Measurements from ENCODE around the gene PPP6R2.

PPP6R2 gene

DNA sequence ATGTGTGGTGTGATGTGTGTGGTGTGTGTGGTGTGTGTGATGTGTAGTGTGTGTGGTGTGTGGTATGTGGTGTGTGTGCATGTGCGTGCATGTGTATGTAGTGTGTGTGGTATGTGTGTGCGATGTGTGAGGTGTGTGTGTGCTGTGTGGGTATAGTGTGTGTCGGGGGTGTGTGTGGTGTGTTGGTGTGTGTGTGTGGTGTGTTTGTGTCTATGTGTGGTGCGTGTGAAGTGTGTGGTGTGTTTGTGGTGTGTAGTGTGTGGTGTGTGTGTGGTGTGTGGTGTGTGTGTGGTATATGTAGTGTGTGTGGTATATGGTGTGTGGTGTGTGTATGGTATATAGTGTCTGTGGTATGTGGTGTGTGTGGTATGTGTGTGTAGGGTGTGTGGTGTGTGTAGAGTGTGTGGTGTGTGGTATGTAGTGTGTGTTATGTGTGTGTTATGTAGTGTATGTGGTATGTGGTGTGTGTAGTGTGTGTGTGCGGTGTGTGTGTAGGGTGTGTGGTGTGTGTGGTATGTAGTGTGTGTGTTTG, 5.0 kb upstream of the PPP6R2 start:
- TF ChIP-seq, protein P1, sequence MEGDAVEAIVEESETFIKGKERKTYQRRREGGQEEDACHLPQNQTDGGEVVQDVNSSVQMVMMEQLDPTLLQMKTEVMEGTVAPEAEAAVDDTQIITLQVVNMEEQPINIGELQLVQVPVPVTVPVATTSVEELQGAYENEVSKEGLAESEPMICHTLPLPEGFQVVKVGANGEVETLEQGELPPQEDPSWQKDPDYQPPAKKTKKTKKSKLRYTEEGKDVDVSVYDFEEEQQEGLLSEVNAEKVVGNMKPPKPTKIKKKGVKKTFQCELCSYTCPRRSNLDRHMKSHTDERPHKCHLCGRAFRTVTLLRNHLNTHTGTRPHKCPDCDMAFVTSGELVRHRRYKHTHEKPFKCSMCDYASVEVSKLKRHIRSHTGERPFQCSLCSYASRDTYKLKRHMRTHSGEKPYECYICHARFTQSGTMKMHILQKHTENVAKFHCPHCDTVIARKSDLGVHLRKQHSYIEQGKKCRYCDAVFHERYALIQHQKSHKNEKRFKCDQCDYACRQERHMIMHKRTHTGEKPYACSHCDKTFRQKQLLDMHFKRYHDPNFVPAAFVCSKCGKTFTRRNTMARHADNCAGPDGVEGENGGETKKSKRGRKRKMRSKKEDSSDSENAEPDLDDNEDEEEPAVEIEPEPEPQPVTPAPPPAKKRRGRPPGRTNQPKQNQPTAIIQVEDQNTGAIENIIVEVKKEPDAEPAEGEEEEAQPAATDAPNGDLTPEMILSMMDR (conservative IDR thresholded peaks at IDR 0.05; ENCODE audit: low read length) = no peak
- no peak for TF ChIP-seq EZH2phosphoT487 (IDR thresholded peaks at IDR 0.05; ENCODE audit: borderline replicate concordance)
- no peaks in the 10 kb centered on the region for H3K27me3 ChIP-seq (ENCODE audit: insufficient read depth, low read length, poor library complexity, severe bottlenecking)
- peaks cover 7% of the 10 kb centered on the region; the same call in 1 of the 2 replicates for H3F3A ChIP-seq (ENCODE audit: low read depth)

DNA sequence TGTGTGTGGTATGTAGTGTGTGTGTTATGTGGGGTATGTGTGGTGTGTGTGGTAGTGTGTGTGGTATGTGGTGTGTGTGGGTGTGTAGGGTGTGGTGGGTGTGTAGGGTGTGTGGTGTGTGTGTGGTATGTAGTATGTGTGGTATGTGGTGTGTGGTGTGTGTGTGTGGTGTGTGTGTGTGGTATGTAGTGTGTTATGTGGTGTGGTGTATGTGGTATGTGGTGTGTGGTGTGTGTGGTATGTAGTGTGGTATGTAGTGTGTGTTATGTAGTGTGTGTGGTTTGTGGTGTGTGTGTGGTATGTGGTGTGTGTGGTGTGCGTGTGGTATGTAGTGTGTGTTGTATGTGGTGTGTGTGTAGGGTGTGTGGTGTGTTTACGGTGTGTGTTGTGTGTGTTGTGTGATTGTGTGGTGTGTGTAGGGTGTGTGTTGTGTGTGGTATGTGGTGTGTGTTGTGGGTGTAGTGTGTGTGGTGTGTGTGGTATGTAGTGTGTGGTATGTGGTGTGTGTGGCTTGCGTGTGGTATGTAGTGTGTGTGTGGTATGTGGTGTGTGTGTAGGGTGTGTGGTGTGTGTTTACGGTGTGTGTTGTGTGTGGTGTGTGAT, 4.2 kb upstream of the PPP6R2 start:
- H3K4me1 ChIP-seq (ENCODE audit: insufficient read depth, low read length, poor library complexity, severe bottlenecking) = peaks cover 7% of the 10 kb centered on the region
- no peak overlapping the region for H3K4me2 ChIP-seq (ENCODE audit: low read depth, low read length, poor library complexity, severe bottlenecking)
- H4K20me1 ChIP-seq (ENCODE audit: insufficient read depth, low read length, poor library complexity, severe bottlenecking) = no peaks in the 10 kb centered on the region
- H3K9me3 ChIP-seq (ENCODE audit: insufficient read depth, low read depth, low read length) = no peaks in the 10 kb centered on the region
- peaks cover 4% of the 10 kb centered on the region for H3K79me2 ChIP-seq (ENCODE audit: insufficient read depth, low read length)
- H3K27me3 ChIP-seq (ENCODE audit: insufficient read depth, low read length, poor library complexity, severe bottlenecking) = no peaks in the 10 kb centered on the region
- peaks cover 7% of the 10 kb centered on the region; the same call in 1 of the 2 replicates for H3F3A ChIP-seq (ENCODE audit: low read depth)
- no peak overlapping the region for H2AFZ ChIP-seq (ENCODE audit: low read length)
- H3K36me3 ChIP-seq (ENCODE audit: insufficient read depth, low read length) = no peaks in the 10 kb centered on the region
- no peak overlapping the region for H3K9ac ChIP-seq (ENCODE audit: low read depth, low read length, poor library complexity, severe bottlenecking)
- no peak for TF ChIP-seq EZH2phosphoT487 (IDR thresholded peaks at IDR 0.05; ENCODE audit: borderline replicate concordance)
- TF ChIP-seq, protein P1 (conservative IDR thresholded peaks at IDR 0.05; ENCODE audit: low read length) = no peak
- H3K4me3 ChIP-seq (ENCODE audit: low read length, poor library complexity, severe bottlenecking) = no peak overlapping the region
- no peaks in the 10 kb centered on the region for H3K9me2 ChIP-seq (replicated peaks; ENCODE audit: low read depth, low read length)

More for the DNA sequence above, 5.0 kb upstream of the PPP6R2 start:
- no peaks in the 10 kb centered on the region for H3K36me3 ChIP-seq (ENCODE audit: insufficient read depth, low read length)
- no peaks in the 10 kb centered on the region for H3K79me2 ChIP-seq (ENCODE audit: insufficient read depth, low read length)
- no peaks in the 10 kb centered on the region for H3K9me3 ChIP-seq (ENCODE audit: insufficient read depth, low read depth, low read length)
- no peak overlapping the region for H3K4me3 ChIP-seq (ENCODE audit: low read length, poor library complexity, severe bottlenecking)
- H3K4me1 ChIP-seq (ENCODE audit: insufficient read depth, low read length, poor library complexity, severe bottlenecking) = peaks cover 7% of the 10 kb centered on the region
- H3K4me2 ChIP-seq (ENCODE audit: low read depth, low read length, poor library complexity, severe bottlenecking) = no peak overlapping the region
- no peak overlapping the region for H3K9ac ChIP-seq (ENCODE audit: low read depth, low read length, poor library complexity, severe bottlenecking)
- no peak overlapping the region for H2AFZ ChIP-seq (ENCODE audit: low read length)
- H4K20me1 ChIP-seq (ENCODE audit: insufficient read depth, low read length, poor library complexity, severe bottlenecking) = no peaks in the 10 kb centered on the region
- H3K9me2 ChIP-seq (replicated peaks; ENCODE audit: low read depth, low read length) = no peaks in the 10 kb centered on the region

DNA sequence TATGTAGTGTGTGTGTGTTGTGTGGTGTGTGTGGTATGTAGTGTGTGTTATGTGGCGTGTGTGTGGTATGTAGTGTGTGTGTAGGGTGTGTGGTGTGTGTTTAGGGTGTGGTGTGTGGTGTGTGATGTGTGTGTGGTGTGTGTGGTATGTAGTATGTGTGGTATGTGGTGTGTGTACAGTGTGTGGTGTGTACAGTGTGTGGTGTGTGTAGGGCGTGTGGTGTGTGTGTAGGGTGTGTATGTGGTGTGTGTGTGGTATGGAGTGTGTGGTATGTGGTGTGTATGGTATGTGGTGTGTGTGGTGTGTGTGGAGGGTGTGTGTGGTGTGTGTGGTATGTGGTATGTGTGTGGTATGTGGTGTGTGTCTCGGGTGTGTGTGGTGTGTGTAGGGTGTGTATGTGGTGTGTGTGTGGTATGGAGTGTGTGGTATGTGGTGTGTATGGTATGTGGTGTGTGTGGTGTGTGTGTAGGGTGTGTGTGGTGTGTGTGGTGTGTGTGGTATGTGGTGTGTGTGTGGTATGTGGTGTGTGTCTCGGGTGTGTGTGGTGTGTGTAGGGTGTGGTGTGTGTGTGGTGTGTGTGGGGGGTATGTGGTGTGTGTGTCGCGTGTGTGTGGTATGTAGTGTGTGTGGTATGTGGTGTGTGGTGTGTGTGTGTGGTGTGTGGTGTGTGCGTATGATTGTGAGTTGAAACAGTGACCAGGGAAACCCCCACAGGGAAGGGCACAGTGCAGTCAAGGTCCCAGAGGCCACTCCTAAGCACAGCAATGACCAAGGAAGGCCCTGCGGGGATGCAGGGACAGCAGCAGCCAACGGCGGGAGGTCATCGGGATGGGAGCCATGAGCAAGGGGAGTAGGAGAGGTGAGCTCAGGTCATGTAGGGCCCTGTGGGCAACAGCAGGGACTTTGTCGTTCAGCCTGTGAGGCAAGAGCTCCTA, 2.9 kb upstream of the PPP6R2 start:
- peaks cover 4% of the 10 kb centered on the region for H3K79me2 ChIP-seq (ENCODE audit: insufficient read depth, low read length)
- H3F3A ChIP-seq (ENCODE audit: low read depth) = peaks cover 7% of the 10 kb centered on the region; the same call in 1 of the 2 replicates
- peaks cover 7% of the 10 kb centered on the region for H3K4me1 ChIP-seq (ENCODE audit: insufficient read depth, low read length, poor library complexity, severe bottlenecking)
- H3K36me3 ChIP-seq (ENCODE audit: insufficient read depth, low read length) = no peaks in the 10 kb centered on the region
- no peak overlapping the region for H2AFZ ChIP-seq (ENCODE audit: low read length)
- TF ChIP-seq EZH2phosphoT487 (IDR thresholded peaks at IDR 0.05; ENCODE audit: borderline replicate concordance) = no peak
- TF ChIP-seq, protein P1 (conservative IDR thresholded peaks at IDR 0.05; ENCODE audit: low read length) = no peak
- H3K4me3 ChIP-seq (ENCODE audit: low read length, poor library complexity, severe bottlenecking) = no peak overlapping the region
- no peaks in the 10 kb centered on the region for H4K20me1 ChIP-seq (ENCODE audit: insufficient read depth, low read length, poor library complexity, severe bottlenecking)
- no peaks in the 10 kb centered on the region for H3K9me2 ChIP-seq (replicated peaks; ENCODE audit: low read depth, low read length)
- H3K27me3 ChIP-seq (ENCODE audit: insufficient read depth, low read length, poor library complexity, severe bottlenecking) = no peaks in the 10 kb centered on the region
- H3K9ac ChIP-seq (ENCODE audit: low read depth, low read length, poor library complexity, severe bottlenecking) = no peak overlapping the region
- H3K4me2 ChIP-seq (ENCODE audit: low read depth, low read length, poor library complexity, severe bottlenecking) = no peak overlapping the region
- no peaks in the 10 kb centered on the region for H3K9me3 ChIP-seq (ENCODE audit: insufficient read depth, low read depth, low read length)

Data from Loucy (cell line).